ENCODE results near the gene ANKRD13D. TPM values are rescaled to one million over a fixed set of nuclear protein-coding genes. Genes with fewer than 3 reads are reported as not detected.

Gene ANKRD13D
- total and polyA plus RNA-seq, 2 of the 8 experiments (the other 6 are each of a cell fraction or from before 2014, with no cell fraction given), result 24.9 to 26.5 TPM

DNA sequence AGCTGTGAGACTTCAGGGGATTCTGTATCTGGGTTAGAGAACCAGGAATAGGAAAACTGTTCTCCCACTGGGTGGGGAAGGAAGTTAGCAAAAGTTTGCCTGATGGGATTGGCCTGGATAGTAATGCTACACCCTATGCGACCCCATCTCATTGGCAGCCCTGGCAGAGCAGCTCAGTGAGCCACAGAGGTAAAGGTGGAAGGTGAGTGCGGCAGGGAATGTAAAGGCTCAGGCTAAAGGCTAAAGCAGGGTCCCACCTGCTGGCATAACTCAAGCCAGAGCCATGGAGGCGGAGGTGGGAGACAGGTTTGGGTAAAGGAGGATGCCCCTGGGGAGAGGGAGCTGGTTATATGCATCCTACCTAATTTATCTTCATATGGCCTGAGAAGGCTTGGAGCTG lies 32.9 kb downstream of the ANKRD13D start:
- Histone ChIP-seq H3K27ac (ENCODE audit: low read depth, low read length) (no peak overlapping the region), H4K91ac (replicated peaks; ENCODE audit: insufficient read length, low read length) (no peak overlapping the region), H2AK5ac (ENCODE audit: low read depth, low read length) (no peak overlapping the region), H3K79me2 (ENCODE audit: control insufficient read depth in 1 of 2, insufficient read depth in 2 of 2, low read length in 2 of 2) (no peaks in the 10 kb centered on the region), H3K4me1 (replicated peaks in 1 of 4; ENCODE audit: control insufficient read depth in 3 of 4, insufficient read depth in 4 of 4, low read length in 3 of 4) (peaks cover 0 to 3% (median 0%) of the 10 kb centered on the region in 4 experiments; a peak in 2 of 7 replicates), H3K4me2 (ENCODE audit: insufficient read depth in 1 of 2, low read depth in 2 of 2, low read length in 2 of 2) (no peak overlapping the region), H3K4me3 (ENCODE audit: extremely low read depth in 1 of 4, insufficient read depth in 2 of 4, low read depth in 3 of 4, low read length in 4 of 4) (no peak overlapping the region), H3K56ac (replicated peaks; ENCODE audit: insufficient read length, low read depth, low read length) (no peak overlapping the region), H3K9ac (replicated peaks in 1 of 4; ENCODE audit: extremely low read depth in 1 of 4, low read depth in 3 of 4, low read length in 3 of 4) (no peak overlapping the region), H3K36me3 (ENCODE audit: control insufficient read depth in 2 of 4, insufficient read depth in 4 of 4, low read length in 3 of 4) (no peaks in the 10 kb centered on the region), H2BK12ac (ENCODE audit: low read depth, low read length) (no peak overlapping the region), H3K4ac (replicated peaks; ENCODE audit: insufficient read length, low read depth, low read length) (no peak overlapping the region), H3K23me2 (ENCODE audit: low read depth, low read length) (peaks cover 2% of the 10 kb centered on the region; the same call in 1 of the 2 replicates), H3K79me1 (ENCODE audit: low read depth, low read length) (no peaks in the 10 kb centered on the region), H4K8ac (ENCODE audit: extremely low read depth, insufficient read depth, low read length) (no peak overlapping the region), H2AFZ (ENCODE audit: low read length) (no peak overlapping the region), H4K5ac (ENCODE audit: insufficient read length, low read depth, low read length) (no peak overlapping the region), H3K23ac (ENCODE audit: insufficient read length) (no peak overlapping the region), H4K20me1 (replicated peaks in 1 of 2; ENCODE audit: control insufficient read depth in 1 of 2, insufficient read depth in 2 of 2, low read length in 2 of 2) (peaks cover 0 to 2% of the 10 kb centered on the region in 2 experiments), H3K14ac (ENCODE audit: insufficient read length) (no peak overlapping the region), H2BK5ac (ENCODE audit: low read depth, low read length) (no peak overlapping the region), H3K18ac (ENCODE audit: extremely low read depth, low read length) (no peak overlapping the region), H3K27me3 (replicated peaks in 1 of 4; ENCODE audit: control insufficient read depth in 3 of 4, extremely low read depth in 1 of 4, insufficient read depth in 3 of 4, low read length in 3 of 4) (peaks cover 5 to 16% (median 11%) of the 10 kb centered on the region in 4 experiments; a peak in 6 of 7 replicates), H2BK15ac (ENCODE audit: low read length) (no peak overlapping the region), H3K9me3 (ENCODE audit: insufficient read depth in 2 of 2, low read depth in 1 of 2, low read length in 1 of 2) (no peaks in the 10 kb centered on the region), H2BK120ac (replicated peaks; ENCODE audit: low read depth, low read length) (no peak overlapping the region), H2BK20ac (ENCODE audit: low read length) (no peak overlapping the region)
- FAIRE-seq (no peak), DNase-seq (ENCODE audit: low read depth in 1 of 2, low spot score in 2 of 2) (no peak)
- ChIA-PET CTCF (ENCODE audit: partially characterized antibody) (interaction anchor here (0.7 to 11.4 kb wide), 12 partner anchors 17 to 240 kb away, joined by 3 to 186 read pairs (median 6); partner anchors contain the start of genes GRK2 and POLD4), POLR2A (ENCODE audit: partially characterized antibody) (interaction anchor here (1.2 to 1.6 kb wide), 3 partner anchors 9 to 17 kb away, joined by 3 to 4 read pairs (median 3); no protein-coding TSS in a partner anchor)
- TF ChIP-seq YY1 (IDR thresholded peaks at IDR 0.05; ENCODE audit: low read depth, low read length) (no peak), BACH1 (IDR thresholded peaks at IDR 0.05; ENCODE audit: low read length) (no peak), SP4 (IDR thresholded peaks at IDR 0.05; ENCODE audit: low read length) (no peak), SRF (IDR thresholded peaks at IDR 0.05; ENCODE audit: low read depth, low read length) (no peak)
- TF ChIP-seq, protein P1, sequence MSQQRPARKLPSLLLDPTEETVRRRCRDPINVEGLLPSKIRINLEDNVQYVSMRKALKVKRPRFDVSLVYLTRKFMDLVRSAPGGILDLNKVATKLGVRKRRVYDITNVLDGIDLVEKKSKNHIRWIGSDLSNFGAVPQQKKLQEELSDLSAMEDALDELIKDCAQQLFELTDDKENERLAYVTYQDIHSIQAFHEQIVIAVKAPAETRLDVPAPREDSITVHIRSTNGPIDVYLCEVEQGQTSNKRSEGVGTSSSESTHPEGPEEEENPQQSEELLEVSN (IDR thresholded peaks at IDR 0.05), result no peak
- WGBS, 2 experiments (ENCODE audit: extremely low coverage in 1 of 2, insufficient coverage in 1 of 2, insufficient read length in 1 of 2, insufficient replicate concordance in 2 of 2, low coverage in 1 of 2, low lambda C conversion rate in 2 of 2, missing lambda C conversion rate in 1 of 2), result 87% methylated on average over 3 of the region's 3 CpGs; no CpG with 5 or more reads in 1 of the 2 experiments
